Tibial artery (tissue), 4 donors: ENCODE measurements around the gene TYW3.

Experiments
- DNase-seq, 2 donors: peaks; one replicate each; pipeline ENCODE4 v3.0.0-alpha.2; 2019
- H3K27ac ChIP-seq, 2 donors: fragments of 200-600 bp; sonication (generic) in 1 of 2; 1 replicate in 1 of 2; 2 replicates in 1 of 2; pipeline ENCODE4 v1.5.1; 2018 to 2019; ENCODE audit warnings: mild to moderate bottlenecking in 1 of 2
- H3K27me3 ChIP-seq, 2 donors: fragments of 200-600 bp; sonication (generic) in 1 of 2; one replicate each; pipeline versions ENCODE4 v1.5.1 to v1.6.0; 2016 to 2019
- H3K36me3 ChIP-seq, 3 donors: fragments of 200-600 bp; sonication (generic) in 2 of 3; one replicate each; pipeline ENCODE4 v1.5.1; 2016 to 2019; ENCODE audit warnings: mild to moderate bottlenecking in 2 of 3
- H3K4me1 ChIP-seq, 4 donors: fragments of 200-600 bp; sonication (generic) in 2 of 4; 1 replicate in 3 of 4; 2 replicates in 1 of 4; pipeline ENCODE4 v1.5.1; 2016 to 2019
- H3K4me3 ChIP-seq, 2 donors: fragments of 200-600 bp; sonication (generic) in 1 of 2; 1 replicate in 1 of 2; 2 replicates in 1 of 2; pipeline ENCODE4 v1.5.1; 2018 to 2019; ENCODE audit warnings: mild to moderate bottlenecking in 2 of 2
- H3K9me3 ChIP-seq, 3 donors: fragments of 200-600 bp; sonication (generic) in 1 of 3; one replicate each; pipeline ENCODE4 v1.5.1; 2016 to 2019
- intact Hi-C: fragments of 100-400 bp; cut with DNase I; formaldehyde crosslinking; loops from one replicate; pipeline ENCODE4 v1.15.0; 2023; ENCODE audit warnings: low total_unique reads
- TF ChIP-seq, protein P1 (sequence below), 2 experiments: fragments of 200-600 bp in 1 of 2; fragments of 450-650 bp in 1 of 2; IDR thresholded peaks; one replicate each; pipeline ENCODE4 v1.5.1; 2017 to 2019; ENCODE audit warnings: antibody characterized with exemption in 2 of 2, mild to moderate bottlenecking in 1 of 2, moderate library complexity in 1 of 2

Gene TYW3

GRCh38 chr1:74811436-74812179 is 78.7 kb downstream of the TYW3 start:
- H3K4me1 ChIP-seq: no peaks in the 10 kb centered on the region
- no peaks in the 10 kb centered on the region for H3K9me3 ChIP-seq
- no peak overlapping the region for H3K4me3 ChIP-seq
- no peaks in the 10 kb centered on the region for H3K27me3 ChIP-seq
- H3K27ac ChIP-seq: no peak overlapping the region
- DNase-seq: no peak
- no peaks in the 10 kb centered on the region for H3K36me3 ChIP-seq
- TF ChIP-seq, protein P1, sequence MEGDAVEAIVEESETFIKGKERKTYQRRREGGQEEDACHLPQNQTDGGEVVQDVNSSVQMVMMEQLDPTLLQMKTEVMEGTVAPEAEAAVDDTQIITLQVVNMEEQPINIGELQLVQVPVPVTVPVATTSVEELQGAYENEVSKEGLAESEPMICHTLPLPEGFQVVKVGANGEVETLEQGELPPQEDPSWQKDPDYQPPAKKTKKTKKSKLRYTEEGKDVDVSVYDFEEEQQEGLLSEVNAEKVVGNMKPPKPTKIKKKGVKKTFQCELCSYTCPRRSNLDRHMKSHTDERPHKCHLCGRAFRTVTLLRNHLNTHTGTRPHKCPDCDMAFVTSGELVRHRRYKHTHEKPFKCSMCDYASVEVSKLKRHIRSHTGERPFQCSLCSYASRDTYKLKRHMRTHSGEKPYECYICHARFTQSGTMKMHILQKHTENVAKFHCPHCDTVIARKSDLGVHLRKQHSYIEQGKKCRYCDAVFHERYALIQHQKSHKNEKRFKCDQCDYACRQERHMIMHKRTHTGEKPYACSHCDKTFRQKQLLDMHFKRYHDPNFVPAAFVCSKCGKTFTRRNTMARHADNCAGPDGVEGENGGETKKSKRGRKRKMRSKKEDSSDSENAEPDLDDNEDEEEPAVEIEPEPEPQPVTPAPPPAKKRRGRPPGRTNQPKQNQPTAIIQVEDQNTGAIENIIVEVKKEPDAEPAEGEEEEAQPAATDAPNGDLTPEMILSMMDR (IDR thresholded peaks at IDR 0.05): no peak
- intact Hi-C loops: no loop called here

- intact Hi-C loops: no loop called here
- no peaks in the 10 kb centered on the region for H3K4me1 ChIP-seq
- H3K27ac ChIP-seq: no peak overlapping the region
- H3K9me3 ChIP-seq: no peaks in the 10 kb centered on the region
- DNase-seq: no peak
- no peaks in the 10 kb centered on the region for H3K36me3 ChIP-seq
- no peaks in the 10 kb centered on the region for H3K27me3 ChIP-seq
- H3K4me3 ChIP-seq: no peak overlapping the region
- TF ChIP-seq, protein P1 (IDR thresholded peaks at IDR 0.05): no peak
Measured at GRCh38 chr1:74812180-74812541, 79.2 kb downstream of the TYW3 start.
